Fibroblast of mammary gland (primary cell): ENCODE data around the gene C22orf42.
A peak's percentile ranks its signal among the peaks of the same experiment; 100 is the strongest.

Source experiments
- DNase-seq: peaks from one replicate; pipeline ENCODE4 v3.0.0-alpha.2; 2010; ENCODE audit warnings: low read depth
- H3K4me3 ChIP-seq: 2 replicates; pipeline ENCODE4 v1.5.1; 2011; ENCODE audit warnings: low read depth, mild to moderate bottlenecking, low read length, moderate library complexity; ENCODE audit not compliant: control insufficient read depth
- CTCF ChIP-seq: conservative IDR thresholded peaks from 2 replicates; pipeline ENCODE4 v1.5.1; 2011; ENCODE audit warnings: low read depth, low read length, inconsistent platforms; ENCODE audit not compliant: control insufficient read depth, insufficient read depth

The C22orf42 gene

GRCh38 chr22:32204856-32205722 is 46.0 kb upstream of the C22orf42 start, which contains the start of gene RFPL2:
Gene RFPL2 (minus strand): TSS chr22:32205073. CDS start chr22:32202451, 2,622 bp downstream.
- H3K4me3 ChIP-seq, result no peak within 1 kb of the TSS
- DNase-seq, result no peak
- no peak for TF ChIP-seq CTCF

- DNase-seq, result no peak
- H3K4me3 ChIP-seq, result no peak overlapping the region
- TF ChIP-seq CTCF, result no peak
Measured at GRCh38 chr22:32204040-32204855, 45.1 kb upstream of the C22orf42 start.

GRCh38 chr22:32203181-32204039 is 44.3 kb upstream of the C22orf42 start:
- TF ChIP-seq CTCF, result no peak
- no peak overlapping the region for H3K4me3 ChIP-seq
- DNase-seq, result no peak

- no peak overlapping the region for H3K4me3 ChIP-seq
- DNase-seq, result peak; percentile 26
- TF ChIP-seq CTCF, result peak; percentile 50
Measured at GRCh38 chr22:32202539-32203180, 43.6 kb upstream of the C22orf42 start.

GRCh38 chr22:32202161-32202538 is 43.0 kb upstream of the C22orf42 start:
- TF ChIP-seq CTCF, result no peak
- DNase-seq, result no peak
- H3K4me3 ChIP-seq, result no peak overlapping the region

GRCh38 chr22:32200752-32201151 is 41.6 kb upstream of the C22orf42 start:
- no peak for DNase-seq
- H3K4me3 ChIP-seq, result no peak overlapping the region
- no peak for TF ChIP-seq CTCF
